CD4-positive, alpha-beta T cell treated with Interleukin-15 for 4 hours (primary cell): ENCODE data around the gene SPRR2D.
"Not testable (repeated sequence)": the region's sequence is repeated elsewhere in the genome, so short reads cannot be mapped to it uniquely, and the experiment has no call there.

Experiments used
- DNase-seq: peaks from one replicate; pipeline ENCODE4 v3.0.0-alpha.2; 2020; ENCODE audit warnings: low spot score

SPRR2D gene

DNA sequence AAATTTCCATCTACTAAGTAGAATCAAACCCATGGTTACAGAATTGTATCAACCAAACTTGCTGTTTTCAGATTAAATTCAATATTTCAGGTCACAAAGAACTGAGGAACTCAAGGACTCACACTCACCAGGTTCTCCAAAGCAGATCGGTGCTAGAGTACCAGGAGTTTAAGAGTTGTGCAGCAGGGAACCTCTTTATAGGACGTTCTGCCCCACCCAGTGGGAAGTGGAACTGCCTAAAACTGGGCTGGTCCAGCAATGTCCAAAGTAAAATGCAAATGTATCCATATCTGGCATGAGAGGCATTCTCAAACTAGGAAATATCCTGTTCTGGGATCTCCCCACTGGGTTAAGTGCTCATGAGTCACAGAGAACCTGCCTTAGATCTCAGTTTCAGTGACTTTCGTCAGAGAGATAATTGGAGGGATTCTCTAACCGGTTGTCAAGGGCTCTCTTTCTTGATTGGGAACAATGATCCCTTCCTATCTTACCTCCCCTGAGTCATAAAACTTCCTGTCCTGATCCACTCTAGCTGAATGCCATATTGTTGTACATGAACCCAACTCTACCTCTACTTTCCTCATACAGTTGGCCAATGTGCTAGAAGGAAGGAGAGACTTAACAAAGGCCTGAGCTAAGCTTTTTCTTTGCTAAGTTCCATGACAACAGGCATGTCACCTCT, at the start of gene SPRR2D:
SPRR2D (minus strand) TSS at position 171 of the 682 bp plus-strand sequence. CDS start 774 bp downstream, outside the sequence.
- DNase-seq, result no peak

DNA sequence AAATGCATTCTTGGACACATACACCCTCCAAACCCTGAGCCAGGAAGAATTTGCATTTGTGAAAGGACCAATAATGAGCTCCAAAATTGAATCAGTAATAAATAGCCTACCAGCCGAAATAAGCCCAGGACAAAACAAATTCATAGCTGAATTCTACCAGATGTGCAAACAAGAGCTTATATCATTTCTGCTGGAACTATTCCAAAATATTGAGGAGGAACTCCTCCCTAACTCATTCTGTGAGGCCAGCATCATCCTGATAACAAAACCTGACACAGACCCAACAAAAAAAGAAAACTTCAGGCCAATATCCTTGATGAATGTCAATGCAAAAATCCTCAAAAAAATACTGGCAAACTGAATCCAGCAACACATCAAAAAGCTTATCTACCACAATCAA, 46.7 kb upstream of the SPRR2D start:
- no peak for DNase-seq

DNA sequence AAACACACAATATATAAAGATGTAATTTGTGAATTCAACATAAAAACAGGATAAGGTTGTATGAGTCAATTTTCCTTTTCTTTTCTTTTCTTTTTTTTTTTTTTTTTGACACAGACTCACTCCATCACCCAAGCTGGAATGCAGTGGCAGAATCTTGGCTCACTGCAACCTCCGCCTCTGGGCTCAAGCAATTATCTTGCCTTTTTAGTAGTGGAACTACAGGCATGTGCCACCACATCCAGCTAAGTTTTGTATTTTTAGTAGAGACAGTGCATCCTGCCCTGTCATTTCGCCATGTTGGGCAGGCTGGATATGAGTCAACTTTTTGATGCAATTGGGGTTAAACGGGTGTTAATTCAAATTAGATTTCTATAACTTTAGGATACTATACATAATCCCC, 40.8 kb upstream of the SPRR2D start:
- no peak for DNase-seq

DNA sequence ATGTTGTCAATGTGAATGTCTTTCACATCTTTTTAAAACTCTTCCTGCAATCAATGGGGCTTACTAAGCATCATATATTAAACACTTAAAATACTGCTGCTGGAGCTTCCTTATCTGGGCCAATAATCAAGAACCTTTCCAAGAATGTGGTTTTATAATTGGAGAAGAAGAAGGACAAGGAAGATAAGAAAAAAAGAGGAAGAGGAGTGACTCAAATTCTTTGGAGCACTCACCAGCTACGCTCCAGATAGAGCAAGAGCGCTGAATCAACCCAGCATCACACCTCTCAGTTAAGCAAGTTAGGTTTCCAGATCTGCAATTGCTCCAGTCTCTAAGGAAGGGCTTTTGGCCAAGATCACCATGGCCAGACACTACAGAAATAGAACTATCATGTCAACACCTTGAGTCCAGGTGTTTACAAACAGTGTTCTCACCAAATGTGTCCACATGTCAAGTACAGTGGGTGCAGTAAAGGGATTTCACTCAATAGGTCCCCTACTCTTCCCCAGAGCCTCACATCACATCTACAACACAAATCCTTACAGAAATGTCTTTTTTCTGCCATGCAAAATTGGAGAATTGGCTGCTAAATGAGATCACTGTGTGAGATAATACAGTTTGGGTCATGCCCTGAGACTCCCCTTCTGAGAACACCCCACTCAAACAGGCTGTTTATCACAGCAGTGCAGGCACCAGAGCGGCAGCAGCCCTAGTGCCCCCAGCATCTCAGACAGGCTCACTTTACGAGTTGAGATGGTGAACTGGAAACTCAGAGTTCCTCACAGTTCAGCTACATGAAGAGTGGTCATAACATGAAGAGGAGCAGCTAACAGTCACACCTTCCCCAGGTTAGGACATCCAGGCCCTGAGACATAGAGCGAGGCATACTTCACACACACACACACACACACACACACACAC, 32.1 kb upstream of the SPRR2D start:
- DNase-seq, result no peak

DNA sequence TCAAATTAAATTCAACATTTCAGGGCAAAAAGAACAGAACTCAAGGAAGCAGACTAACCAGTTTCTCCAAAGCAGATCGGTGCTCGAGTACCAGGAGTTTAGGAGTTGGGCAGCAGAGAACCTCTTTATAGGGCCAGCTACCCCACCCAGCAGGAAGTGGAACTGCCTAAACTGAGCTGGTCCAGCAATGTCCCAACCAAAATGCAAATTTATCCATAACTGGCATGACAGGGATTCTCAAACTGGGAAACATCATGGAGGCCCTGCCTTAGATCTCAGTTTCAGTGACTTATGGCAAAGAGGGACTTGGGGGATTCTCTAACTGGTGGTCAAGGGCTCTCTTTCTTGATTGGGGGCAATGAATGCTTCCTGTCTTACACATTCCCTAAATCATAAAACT, 30.6 kb upstream of the SPRR2D start, which contains the start of gene SPRR2B:
SPRR2B (minus strand) TSS at position 101 of the 400 bp plus-strand sequence. CDS start 772 bp downstream, outside the sequence.
- no peak for DNase-seq

DNA sequence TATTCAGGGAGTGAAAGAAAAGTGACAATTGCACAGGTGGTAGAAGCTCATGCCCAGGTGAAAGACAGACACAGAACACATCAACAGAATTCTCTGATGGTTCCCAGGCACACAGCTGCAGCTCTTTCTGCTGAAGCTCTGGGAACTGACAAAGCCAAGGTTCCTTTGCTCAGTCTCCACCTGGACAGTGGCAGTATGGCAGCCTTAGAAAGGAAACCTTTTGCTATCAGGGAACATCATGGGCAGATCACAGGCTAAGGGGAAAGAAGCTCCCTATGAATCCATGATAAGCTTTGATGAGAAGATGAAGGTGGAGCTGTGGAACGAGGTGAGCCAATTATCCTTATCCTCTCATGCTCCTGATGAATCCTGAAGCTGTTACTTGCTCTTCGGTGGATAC, 29.3 kb upstream of the SPRR2D start:
- DNase-seq, result no peak

DNA sequence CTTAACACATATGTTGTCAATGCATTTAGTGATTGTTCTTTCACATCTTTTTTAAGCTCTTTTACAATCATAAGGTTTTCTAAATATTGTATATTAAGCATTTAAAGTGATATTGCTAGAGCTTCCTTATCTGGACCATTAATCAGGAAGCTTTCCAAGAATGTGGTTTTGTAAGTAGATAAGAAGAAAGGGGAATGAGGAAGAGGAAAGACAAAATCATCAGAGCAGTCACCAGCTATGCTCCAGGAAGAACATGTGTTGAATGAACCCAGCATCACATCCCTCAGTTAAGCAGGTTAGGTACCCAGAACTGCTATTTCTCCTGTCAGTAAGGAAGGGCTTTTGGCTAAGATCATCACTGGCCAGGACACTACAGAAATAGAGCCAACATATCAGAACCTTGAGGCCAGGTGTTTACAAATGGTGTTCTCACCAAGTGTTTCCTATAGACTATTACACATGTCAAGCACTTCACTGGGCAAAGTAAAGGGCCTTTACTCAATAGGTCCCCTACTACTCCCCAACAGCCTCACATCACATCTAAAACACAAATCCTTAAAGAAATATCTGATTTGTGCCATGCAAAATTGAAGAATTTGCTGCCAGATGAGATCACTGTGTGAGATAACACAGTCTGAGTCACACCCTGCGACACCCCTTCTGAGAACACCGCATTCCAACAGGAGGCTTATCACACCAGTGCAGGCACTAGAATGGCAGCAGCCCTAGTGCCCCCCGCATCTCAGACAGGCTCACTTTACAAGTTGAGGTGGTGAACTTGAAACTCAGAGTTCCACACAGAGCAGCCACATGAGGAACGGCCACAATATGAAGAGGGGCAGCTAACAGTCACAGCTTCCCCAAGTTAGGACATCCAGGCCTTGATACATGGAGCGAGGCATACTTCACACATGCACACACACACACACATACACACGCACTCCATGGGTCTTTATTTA, 18.2 kb upstream of the SPRR2D start:
- no peak for DNase-seq

DNA sequence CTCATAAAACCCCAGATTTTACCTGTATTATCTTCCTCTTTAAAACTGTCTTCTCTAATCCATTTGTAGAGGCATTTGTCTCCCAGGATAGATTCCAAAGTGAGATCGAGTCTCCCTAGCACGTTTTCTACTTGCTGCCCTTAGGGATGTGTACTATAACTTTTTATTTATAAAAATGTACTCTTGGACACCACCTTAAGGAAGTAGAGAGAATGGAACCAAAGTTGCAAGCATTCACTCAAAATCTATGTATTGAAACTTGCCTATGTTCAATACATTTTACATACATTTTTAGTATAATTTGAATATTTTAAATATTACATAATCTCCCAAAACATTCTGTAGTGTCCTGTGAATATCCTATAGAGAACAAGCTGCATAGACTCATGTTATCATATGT, 17.2 kb upstream of the SPRR2D start:
- DNase-seq, result no peak

DNA sequence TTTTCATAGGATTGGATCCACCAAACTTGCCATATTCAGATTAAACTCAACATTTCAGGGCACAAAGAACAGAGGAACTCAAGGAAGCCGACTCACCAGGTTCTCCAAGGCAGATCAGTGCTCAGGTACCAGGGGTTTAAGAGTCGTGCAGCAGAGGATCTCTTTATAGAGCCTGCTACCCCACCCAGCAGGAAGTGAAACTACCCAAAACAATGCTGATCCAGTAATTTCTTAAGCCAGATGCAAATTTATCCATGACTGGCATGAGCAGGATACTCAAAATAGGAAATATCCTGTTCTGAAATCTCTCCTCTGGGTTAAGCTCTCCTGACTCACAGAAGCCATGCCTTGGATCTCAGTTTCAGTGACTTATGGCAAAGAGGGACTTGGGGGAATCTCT, 16.5 kb upstream of the SPRR2D start, which contains the start of gene SPRR2A:
SPRR2A (minus strand) TSS at position 138 of the 400 bp plus-strand sequence. CDS start 777 bp downstream, outside the sequence.
- DNase-seq, result no peak

DNA sequence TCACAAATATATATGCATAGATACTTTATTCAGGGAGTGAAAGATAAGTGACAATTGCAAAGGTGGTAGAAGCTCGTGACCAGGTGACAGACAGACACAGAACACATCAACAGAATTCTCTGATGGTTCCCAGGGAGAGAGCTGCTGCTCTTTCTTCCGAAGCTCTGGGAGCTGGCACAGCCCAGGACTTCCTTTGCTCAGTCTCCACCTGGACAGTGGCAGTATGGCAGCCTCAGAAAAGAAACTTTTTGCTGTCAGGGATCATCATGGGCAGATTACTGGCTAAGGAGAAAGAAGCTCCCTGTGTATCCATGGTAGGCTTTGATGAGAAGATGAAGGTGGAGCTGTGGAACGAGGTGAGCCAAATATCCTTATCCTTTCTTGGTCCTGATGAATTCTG, 15.2 kb upstream of the SPRR2D start:
- DNase-seq, result not testable (repeated sequence)

DNA sequence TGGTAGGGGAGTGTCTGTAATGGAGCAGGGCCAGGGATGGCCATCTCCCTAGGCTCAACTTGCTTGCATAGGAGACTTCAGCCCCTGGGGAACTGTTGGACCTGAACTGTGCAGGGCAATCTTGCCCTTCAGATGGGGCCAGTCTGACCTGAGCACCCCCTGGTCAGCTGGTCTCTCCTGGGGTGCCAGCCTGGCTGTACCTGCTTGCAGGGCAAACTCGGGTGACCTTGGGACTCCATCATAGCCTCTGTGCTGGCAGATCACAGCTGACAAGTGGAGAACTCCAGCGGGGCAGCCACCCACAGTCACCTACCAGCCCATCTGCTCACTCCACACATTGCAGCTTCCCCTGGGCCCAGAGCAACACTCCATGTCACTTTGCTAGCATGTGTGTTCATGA, 8.3 kb upstream of the SPRR2D start:
- DNase-seq, result no peak

DNA sequence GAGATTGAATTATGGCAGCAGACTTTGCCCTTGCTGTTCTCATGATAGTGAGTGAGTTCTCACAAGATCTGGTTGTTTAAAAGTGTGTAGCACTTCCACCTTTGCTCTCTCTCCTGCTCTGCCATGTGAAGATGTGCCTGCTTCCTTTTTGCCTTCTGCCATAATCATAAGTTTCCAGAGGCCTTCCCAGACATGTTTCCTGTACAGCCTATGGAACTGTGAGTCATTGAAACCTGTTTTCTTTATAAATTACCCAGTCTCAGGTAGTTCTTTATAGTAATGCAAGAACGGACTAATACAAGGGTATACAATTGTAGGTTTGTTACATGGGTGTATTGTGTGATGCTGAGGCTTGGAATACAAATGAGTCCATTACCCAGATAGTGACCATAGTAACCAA, 5.7 kb downstream of the SPRR2D start:
- no peak for DNase-seq

DNA sequence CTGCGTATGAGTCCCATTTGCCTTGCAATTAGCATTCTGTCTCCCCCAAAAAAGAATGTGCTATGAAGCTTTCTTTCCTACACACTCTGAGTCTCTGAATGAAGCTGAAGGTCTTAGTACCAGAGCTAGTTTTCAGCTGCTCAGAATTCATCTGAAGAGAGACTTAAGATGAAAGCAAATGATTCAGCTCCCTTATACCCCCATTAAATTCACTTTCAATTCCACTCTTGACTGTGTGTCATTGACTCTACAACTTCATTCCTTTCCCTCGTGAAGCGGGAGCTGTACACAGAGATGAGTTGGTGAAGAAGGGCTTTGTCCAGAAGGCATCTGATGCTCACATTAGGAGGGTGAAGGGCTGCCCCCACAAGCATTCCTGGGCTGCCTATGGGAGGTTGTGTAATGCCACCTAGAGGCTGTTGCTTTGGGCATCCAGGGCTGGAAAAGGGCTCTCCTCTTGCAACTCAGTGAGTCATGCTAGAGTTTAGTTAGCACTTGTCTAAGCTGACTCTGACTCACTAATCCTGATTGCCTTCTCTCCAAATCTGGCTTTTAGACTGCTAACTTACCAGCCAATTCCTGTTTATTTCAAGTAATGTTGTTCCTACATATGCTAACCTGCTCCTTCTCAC, 8.1 kb downstream of the SPRR2D start:
- DNase-seq, result no peak

DNA sequence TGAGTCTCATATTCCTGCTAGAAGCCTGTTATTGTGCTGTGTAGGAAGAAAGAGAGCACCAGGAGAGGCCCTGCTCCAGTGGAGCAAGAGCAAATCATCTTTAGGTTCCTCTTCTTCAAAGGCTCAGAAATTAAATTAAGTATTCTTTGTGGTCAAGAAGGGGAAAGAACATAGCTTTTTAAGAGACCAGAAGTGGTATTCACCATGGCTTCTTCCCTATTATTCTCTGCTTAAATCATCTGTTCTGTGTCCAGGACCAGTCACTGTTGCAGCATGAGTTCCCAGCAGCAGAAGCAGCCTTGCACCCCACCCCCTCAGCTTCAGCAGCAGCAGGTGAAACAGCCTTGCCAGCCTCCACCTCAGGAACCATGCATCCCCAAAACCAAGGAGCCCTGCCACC, 8.8 kb downstream of the SPRR2D start:
- no peak for DNase-seq

DNA sequence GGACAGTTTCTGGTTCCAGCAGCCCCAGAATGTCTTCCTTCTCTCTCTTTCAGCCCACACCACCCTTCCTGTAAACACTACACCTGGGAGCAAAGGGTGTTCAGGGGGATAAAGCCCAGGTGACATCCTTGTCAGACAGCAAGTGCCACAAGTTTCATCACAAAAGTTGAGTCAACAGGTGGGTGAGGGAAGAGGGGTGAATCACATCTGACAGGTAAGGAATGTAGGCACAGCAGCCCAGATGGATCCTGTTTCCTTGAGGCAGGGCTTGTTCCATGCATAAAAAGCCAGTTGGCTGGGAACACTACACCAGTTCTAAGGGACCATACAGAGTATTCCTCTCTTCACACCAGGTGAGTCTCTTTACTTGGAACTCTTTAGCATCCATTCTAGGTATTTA, 10.0 kb downstream of the SPRR2D start, which contains the start of gene SPRR1B:
SPRR1B (plus strand) TSS at position 309 of the 400 bp plus-strand sequence. CDS start 1,143 bp downstream, outside the sequence.
- no peak for DNase-seq

DNA sequence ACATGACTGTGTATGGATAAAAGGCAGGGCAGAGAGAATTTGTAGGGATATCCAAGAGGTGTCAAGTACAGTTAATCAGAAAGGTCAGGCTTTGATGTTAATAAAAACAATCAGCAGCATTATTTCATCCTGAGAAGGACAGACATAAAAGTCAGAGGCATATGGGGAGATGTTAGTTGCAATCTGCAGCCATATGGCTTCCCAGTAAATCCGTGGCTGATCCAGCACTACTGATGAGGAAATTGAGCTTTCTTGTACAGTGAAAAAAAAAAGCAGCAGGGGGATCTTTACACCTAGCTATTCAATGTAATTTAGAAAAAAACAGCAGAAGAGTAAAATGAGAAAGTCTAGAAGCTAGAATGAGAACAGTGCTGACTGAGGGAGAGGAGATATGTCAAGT, 12.2 kb downstream of the SPRR2D start:
- DNase-seq, result no peak

DNA sequence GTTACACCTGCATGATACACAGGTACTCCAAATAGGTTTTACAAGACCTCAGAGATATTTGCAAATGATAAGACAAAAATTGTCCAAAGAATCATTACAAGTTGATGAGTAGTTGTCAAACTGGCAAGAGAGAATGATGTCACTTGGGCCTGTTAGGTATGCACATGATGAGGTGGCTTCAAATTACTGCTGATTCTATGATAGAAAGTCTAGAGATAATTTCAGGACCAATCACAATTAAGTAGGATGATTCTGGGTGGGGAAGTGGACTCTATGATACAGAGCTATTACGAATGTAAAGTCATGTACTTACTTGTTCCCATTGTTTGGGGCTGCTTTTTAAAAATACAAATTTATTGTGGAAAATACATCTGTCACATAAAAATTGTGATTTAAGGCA, 15.1 kb downstream of the SPRR2D start:
- DNase-seq, result no peak

DNA sequence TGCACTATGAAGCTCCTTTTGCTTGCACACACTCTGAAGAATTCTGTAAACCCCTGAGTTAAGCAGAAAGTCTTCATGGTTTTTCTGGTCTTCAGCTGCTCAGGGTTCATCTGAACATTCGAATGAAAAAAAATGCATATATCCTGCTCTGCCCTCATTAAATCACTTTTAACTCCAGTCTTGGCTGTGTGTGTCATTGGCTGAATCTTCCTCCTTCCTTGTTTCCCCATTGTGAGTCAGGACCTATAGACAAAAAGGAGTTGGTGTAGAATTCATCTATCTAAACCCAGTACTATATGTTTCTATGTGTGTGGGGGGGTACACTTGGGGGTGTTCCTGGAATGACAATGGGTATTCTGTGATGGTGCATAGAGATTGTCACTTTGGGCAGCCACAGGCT, 16.5 kb downstream of the SPRR2D start:
- no peak for DNase-seq

DNA sequence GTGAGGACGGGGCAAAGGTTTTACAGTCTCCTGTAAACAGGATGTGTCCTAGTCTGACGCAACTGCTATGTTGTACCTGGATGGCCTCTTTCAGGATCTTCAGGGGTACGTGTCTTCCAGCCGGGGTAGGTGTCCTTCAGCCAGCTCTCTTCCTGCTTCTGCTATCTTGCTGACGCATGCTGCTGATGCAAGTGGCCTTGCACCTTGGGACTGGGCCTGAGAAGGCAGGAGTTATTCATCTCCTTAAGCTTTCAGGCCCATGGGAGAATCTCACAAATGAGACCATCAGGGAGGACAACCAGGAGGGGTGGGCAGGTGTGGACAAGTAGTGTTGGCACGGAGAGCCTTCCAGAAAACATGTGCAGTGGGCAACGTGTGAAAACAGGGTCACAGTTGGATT, 17.8 kb downstream of the SPRR2D start:
- no peak for DNase-seq

DNA sequence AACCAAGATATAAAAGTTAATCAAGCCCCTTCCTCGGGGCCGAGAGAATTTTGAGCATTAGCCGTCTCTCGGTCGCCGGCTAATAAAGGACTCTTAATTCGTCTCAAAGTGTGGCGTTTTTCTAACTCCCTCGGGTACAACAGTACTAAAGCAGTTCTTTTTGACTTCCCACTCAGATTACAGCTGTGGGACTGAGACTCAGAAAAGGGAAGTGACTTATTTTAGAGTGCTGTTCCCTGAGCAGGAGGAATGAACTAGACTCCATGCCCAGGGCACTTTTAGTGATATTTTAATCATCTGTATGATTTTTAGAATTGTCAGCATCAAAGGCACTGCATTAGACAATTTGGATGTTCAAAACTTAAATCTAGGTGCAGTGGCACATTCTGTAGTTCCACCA, 18.6 kb downstream of the SPRR2D start:
- DNase-seq, result not testable (repeated sequence)

DNA sequence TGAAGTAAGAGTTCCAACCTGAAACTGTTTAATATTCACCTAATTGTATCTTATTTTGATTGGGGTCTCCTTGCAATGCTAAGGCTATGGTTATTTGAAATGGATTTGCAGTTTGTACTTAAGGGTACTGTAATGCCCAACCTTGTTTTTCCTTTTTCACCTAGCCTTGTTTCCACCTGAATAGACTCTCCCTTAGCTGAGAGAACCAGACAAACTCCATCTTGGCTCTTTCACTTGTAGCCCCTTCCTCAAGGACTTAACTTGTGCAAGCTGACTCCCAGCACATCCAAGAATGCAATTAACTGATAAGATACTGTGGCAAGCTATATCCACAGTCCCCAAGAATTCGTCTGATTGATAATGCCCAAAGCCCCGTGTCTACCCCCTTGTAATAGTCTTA, 19.1 kb downstream of the SPRR2D start:
- DNase-seq, result not testable (repeated sequence)
